22Rv1 (cell line): ENCODE measurements around the gene CFLAR.

ENCODE experiments used
- CTCF ChIP-seq: fragments of 450-650 bp; IDR thresholded peaks from 2 replicates; pipeline ENCODE4 v1.5.1; 2017; ENCODE audit warnings: mild to moderate bottlenecking
- ZFX ChIP-seq: fragments of 450-650 bp; IDR thresholded peaks from 2 replicates; pipeline ENCODE4 v1.6.1; 2017; ENCODE audit warnings: antibody characterized with exemption, borderline replicate concordance

- TF ChIP-seq CTCF (no peak), ZFX (no peak)
Measured at GRCh38 chr2:201139836-201140604, 24.1 kb downstream of the CFLAR start.
